A172 (cell line): ENCODE results near the gene DHH. TPM values are rescaled to one million over a fixed set of nuclear protein-coding genes. Genes with fewer than 3 reads are reported as not detected.

Experiments used
- total RNA-seq: library from RNA; depleted of rRNA; stranded (reverse); fragments of >200 nt; shearing (Covaris generic); gene quantifications from 2 replicates; pipeline ENCODE4 v1.2.3, GENCODE V29; 2014; rRNA removed

Gene DHH
- total RNA-seq, 1 experiment from 2014 or later = not detected

Other genes starting within 250 kb of the DHH start
- 105 and 114 TPM in 2 replicates for gene DDX23, start 242.6 kb downstream of the DHH start, total RNA-seq
- gene RND1, start 228.9 kb downstream of the DHH start, total RNA-seq = 0.12 and 0.24 TPM in 2 replicates
- 2.8 and 3.3 TPM in 2 replicates for gene FKBP11, start 169.3 kb downstream of the DHH start, total RNA-seq
- 51.9 and 78.9 TPM in 2 replicates for gene ARF3, start 137.3 kb downstream of the DHH start, total RNA-seq
- gene WNT10B, start 123.1 kb downstream of the DHH start, total RNA-seq = 0.36 and 1.5 TPM in 2 replicates
- not detected in 2 replicates for gene WNT1, start 116.5 kb downstream of the DHH start, total RNA-seq
- gene DDN, start 95.4 kb downstream of the DHH start, total RNA-seq = 0.03 and 0.19 TPM in 2 replicates
- 71.9 and 98.1 TPM in 2 replicates for gene PRKAG1, start 76.0 kb downstream of the DHH start, total RNA-seq
- 17.2 and 41.4 TPM in 2 replicates for gene KMT2D, start 34.0 kb downstream of the DHH start, total RNA-seq
- gene RHEBL1, start 24.8 kb downstream of the DHH start, total RNA-seq = 1.2 and 8.0 TPM in 2 replicates
- 16.4 and 21.4 TPM in 2 replicates for gene LMBR1L, start 16.0 kb upstream of the DHH start, total RNA-seq
- 2,613 and 2,957 TPM in 2 replicates for gene TUBA1B, start 36.6 kb upstream of the DHH start, total RNA-seq
- gene TUBA1A, start 94.3 kb upstream of the DHH start, total RNA-seq = 884 and 1,296 TPM in 2 replicates
- gene TUBA1C, start 170.3 kb upstream of the DHH start, total RNA-seq = 1,111 and 1,563 TPM in 2 replicates
- 4.6 and 6.9 TPM in 2 replicates for gene PRPH, start 200.3 kb upstream of the DHH start, total RNA-seq
- 38.2 and 45.4 TPM in 2 replicates for gene TROAP, start 228.5 kb upstream of the DHH start, total RNA-seq
- gene C1QL4, start 242.4 kb upstream of the DHH start, total RNA-seq = 2.3 and 4.4 TPM in 2 replicates